Karpas-422 (cell line): ENCODE data around the gene RAPGEF5. TPM values are rescaled to one million over a fixed set of nuclear protein-coding genes. Genes with fewer than 3 reads are reported as not detected.

Experiments used
- DNase-seq: peaks from one replicate; pipeline ENCODE4 v3.0.0-alpha.2; 2015
- H2AFZ ChIP-seq: fragments of 200-600 bp; sonication (generic); 2 replicates; pipeline ENCODE4 v1.6.1; 2014; ENCODE audit warnings: antibody characterized with exemption, low read length, mixed read lengths
- H3K27ac ChIP-seq: fragments of 200-600 bp; sonication (generic); 2 replicates; pipeline ENCODE4 v1.5.1; 2014; ENCODE audit warnings: mild to moderate bottlenecking, low read length, moderate library complexity
- H3K27me3 ChIP-seq: fragments of 200-600 bp; sonication (generic); 2 replicates; pipeline ENCODE4 v1.6.1; 2014; ENCODE audit warnings: low read length, mixed read lengths
- H3K36me3 ChIP-seq: fragments of 200-600 bp; sonication (generic); 2 replicates; pipeline ENCODE4 v1.6.1; 2014; ENCODE audit warnings: low read length, mixed read lengths; ENCODE audit not compliant: insufficient read depth
- H3K4me1 ChIP-seq: fragments of 200-600 bp; sonication (generic); 2 replicates; pipeline ENCODE4 v1.6.1; 2014; ENCODE audit warnings: mild to moderate bottlenecking, low read length, mixed read lengths
- H3K4me2 ChIP-seq: fragments of 200-600 bp; sonication (generic); 2 replicates; pipeline ENCODE4 v1.6.1; 2014; ENCODE audit warnings: low read length, low read depth, mild to moderate bottlenecking; ENCODE audit not compliant: poor library complexity, severe bottlenecking
- H3K4me3 ChIP-seq: fragments of 200-600 bp; sonication (generic); 2 replicates; pipeline ENCODE4 v1.5.1; 2014; ENCODE audit warnings: mild to moderate bottlenecking, antibody characterized with exemption, low read length, mixed read lengths
- H3K79me2 ChIP-seq: fragments of 200-600 bp; sonication (generic); 2 replicates; pipeline ENCODE4 v1.6.1; 2014; ENCODE audit warnings: mild to moderate bottlenecking, low read length, mixed read lengths
- H3K9ac ChIP-seq: fragments of 200-600 bp; sonication (generic); 2 replicates; pipeline ENCODE4 v1.6.0; 2014; ENCODE audit warnings: low read length
- H3K9me2 ChIP-seq: fragments of 200-600 bp; sonication (generic), shearing (Covaris generic); replicated peaks from 2 replicates; pipeline ENCODE4 v1.6.0; 2014; ENCODE audit warnings: mild to moderate bottlenecking, low read length, moderate library complexity; ENCODE audit not compliant: insufficient read depth
- H3K9me3 ChIP-seq: fragments of 300-700, 200-600 bp; sonication (generic); 2 replicates; pipeline ENCODE4 v1.6.1; 2014; ENCODE audit warnings: low read length, mixed read lengths
- H4K20me1 ChIP-seq: fragments of 200-600 bp; sonication (generic); 2 replicates; pipeline ENCODE4 v1.6.1; 2014; ENCODE audit warnings: mild to moderate bottlenecking, antibody characterized with exemption, low read length, low read depth; ENCODE audit not compliant: insufficient read depth
- total RNA-seq: library from RNA; depleted of rRNA; stranded (reverse); fragments of >200 nt; shearing (Covaris generic); gene quantifications from 2 replicates; pipeline ENCODE4 v1.2.3, GENCODE V29; 2014; ENCODE audit warnings: low replicate concordance

Gene RAPGEF5
- total RNA-seq, 1 experiment from 2014 or later = 81.6 TPM

GRCh38 chr7:22216309-22216708 is 140.6 kb downstream of the RAPGEF5 start:
- Histone ChIP-seq H3K9me2 (no peaks in the 10 kb centered on the region), H3K4me3 (no peak overlapping the region), H3K4me1 (peaks cover 4% of the 10 kb centered on the region), H3K9me3 (no peaks in the 10 kb centered on the region), H4K20me1 (no peaks in the 10 kb centered on the region), H3K27ac (no peak overlapping the region), H2AFZ (no peak overlapping the region), H3K27me3 (no peaks in the 10 kb centered on the region), H3K4me2 (no peak overlapping the region), H3K36me3 (peaks cover 18% of the 10 kb centered on the region), H3K9ac (no peak overlapping the region), H3K79me2 (peaks cover 74% of the 10 kb centered on the region)
- DNase-seq = no peak

DNA sequence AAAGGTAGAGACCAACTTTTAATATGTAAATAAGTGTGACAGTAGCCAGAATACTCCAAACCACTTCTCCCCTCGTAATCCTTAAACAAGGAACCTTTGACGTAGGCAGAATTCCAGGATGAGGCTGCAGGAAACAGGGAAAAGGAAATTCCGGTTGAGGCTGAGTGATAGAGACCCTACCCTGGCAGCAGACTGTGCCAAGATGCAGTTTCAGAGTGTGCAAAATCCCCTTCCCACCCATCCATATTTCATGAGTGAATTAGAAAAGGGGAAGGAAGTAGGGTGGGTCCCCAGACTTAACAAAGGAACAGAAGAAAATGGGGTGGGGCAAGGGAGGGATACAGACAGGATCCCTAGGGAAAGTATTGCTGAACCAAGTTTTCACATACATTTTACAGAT is 143.0 kb downstream of the RAPGEF5 start:
- no peak overlapping the region for H2AFZ ChIP-seq
- no peaks in the 10 kb centered on the region for H4K20me1 ChIP-seq
- DNase-seq = no peak
- H3K27me3 ChIP-seq = no peaks in the 10 kb centered on the region
- no peak overlapping the region for H3K9ac ChIP-seq
- H3K9me3 ChIP-seq = no peaks in the 10 kb centered on the region
- peaks cover 7% of the 10 kb centered on the region; the same call in 1 of the 2 replicates for H3K36me3 ChIP-seq
- H3K9me2 ChIP-seq = no peaks in the 10 kb centered on the region
- peaks cover 79% of the 10 kb centered on the region for H3K79me2 ChIP-seq
- no peak overlapping the region for H3K4me3 ChIP-seq
- no peak overlapping the region for H3K27ac ChIP-seq
- H3K4me1 ChIP-seq = peaks cover 27% of the 10 kb centered on the region
- no peak overlapping the region for H3K4me2 ChIP-seq

- Histone ChIP-seq H3K79me2 (peaks cover 82% of the 10 kb centered on the region), H4K20me1 (no peaks in the 10 kb centered on the region), H3K27me3 (no peaks in the 10 kb centered on the region), H3K4me3 (no peak overlapping the region), H3K27ac (no peak overlapping the region), H3K4me2 (no peak overlapping the region), H3K9me2 (no peaks in the 10 kb centered on the region), H3K9ac (no peak overlapping the region), H3K36me3 (peaks cover 7% of the 10 kb centered on the region; the same call in 1 of the 2 replicates), H3K4me1 (peaks cover 36% of the 10 kb centered on the region), H3K9me3 (no peaks in the 10 kb centered on the region), H2AFZ (no peak overlapping the region)
- DNase-seq = no peak
These were observed 143.9 kb downstream of the RAPGEF5 start for GRCh38 chr7:22213081-22213480.

GRCh38 chr7:22210967-22211366 is 146.0 kb downstream of the RAPGEF5 start:
- H2AFZ ChIP-seq = no peak overlapping the region
- H3K27me3 ChIP-seq = no peaks in the 10 kb centered on the region
- no peaks in the 10 kb centered on the region for H3K9me2 ChIP-seq
- DNase-seq = no peak
- peaks cover 36% of the 10 kb centered on the region for H3K4me1 ChIP-seq
- peaks cover 7% of the 10 kb centered on the region; the same call in 1 of the 2 replicates for H3K36me3 ChIP-seq
- H3K27ac ChIP-seq = no peak overlapping the region
- peaks cover 79% of the 10 kb centered on the region for H3K79me2 ChIP-seq
- no peak overlapping the region for H3K4me2 ChIP-seq
- no peaks in the 10 kb centered on the region for H3K9me3 ChIP-seq
- H3K4me3 ChIP-seq = no peak overlapping the region
- no peak overlapping the region for H3K9ac ChIP-seq
- no peaks in the 10 kb centered on the region for H4K20me1 ChIP-seq

DNA sequence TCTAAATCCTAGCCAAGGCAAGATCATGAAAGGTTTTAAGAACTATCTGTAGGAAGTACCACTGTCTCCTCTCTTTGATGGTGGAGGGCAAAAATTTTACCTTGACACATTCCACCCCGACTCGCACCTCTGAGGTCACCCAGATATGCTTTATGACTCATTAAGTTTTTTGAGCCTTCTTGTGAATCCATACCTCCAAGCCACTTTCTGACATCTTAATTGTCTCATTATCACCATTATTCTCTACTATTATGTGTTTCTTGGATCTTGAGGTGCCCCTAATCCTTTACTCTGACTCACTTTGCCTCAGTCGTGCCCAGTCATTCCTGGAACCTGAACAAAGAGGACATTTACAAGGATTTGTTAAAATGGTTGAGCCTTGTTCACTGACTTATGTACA is 146.6 kb downstream of the RAPGEF5 start:
- H2AFZ ChIP-seq = no peak overlapping the region
- H3K4me3 ChIP-seq = no peak overlapping the region
- H3K9me2 ChIP-seq = no peaks in the 10 kb centered on the region
- H3K4me1 ChIP-seq = peaks cover 36% of the 10 kb centered on the region
- H3K9me3 ChIP-seq = no peaks in the 10 kb centered on the region
- no peak overlapping the region for H3K27ac ChIP-seq
- peaks cover 7% of the 10 kb centered on the region; the same call in 1 of the 2 replicates for H3K36me3 ChIP-seq
- DNase-seq = no peak
- H3K9ac ChIP-seq = no peak overlapping the region
- H3K27me3 ChIP-seq = no peaks in the 10 kb centered on the region
- peaks cover 78% of the 10 kb centered on the region for H3K79me2 ChIP-seq
- no peak overlapping the region for H3K4me2 ChIP-seq
- H4K20me1 ChIP-seq = no peaks in the 10 kb centered on the region

- Histone ChIP-seq H3K4me3 (no peak overlapping the region), H3K4me1 (peaks cover 36% of the 10 kb centered on the region), H3K9me3 (no peaks in the 10 kb centered on the region), H3K27me3 (no peaks in the 10 kb centered on the region), H3K27ac (peak overlapping the region; percentile 21), H4K20me1 (no peaks in the 10 kb centered on the region), H3K9me2 (no peaks in the 10 kb centered on the region), H3K9ac (no peak overlapping the region), H3K79me2 (peaks cover 68% of the 10 kb centered on the region), H3K4me2 (peak overlapping the region; percentile 0), H3K36me3 (peaks cover 10% of the 10 kb centered on the region; the same call in 1 of the 2 replicates), H2AFZ (no peak overlapping the region)
- no peak for DNase-seq
These were observed 148.2 kb downstream of the RAPGEF5 start for GRCh38 chr7:22208799-22209198.

- no peak for DNase-seq
- Histone ChIP-seq H3K9me3 (no peaks in the 10 kb centered on the region), H3K27ac (no peak overlapping the region), H3K79me2 (peaks cover 63% of the 10 kb centered on the region), H3K4me3 (no peak overlapping the region), H2AFZ (no peak overlapping the region), H3K4me2 (no peak overlapping the region), H3K36me3 (peaks cover 9% of the 10 kb centered on the region), H3K9me2 (no peaks in the 10 kb centered on the region), H4K20me1 (no peaks in the 10 kb centered on the region), H3K27me3 (no peaks in the 10 kb centered on the region), H3K4me1 (peaks cover 36% of the 10 kb centered on the region), H3K9ac (no peak overlapping the region)
These were observed 149.2 kb downstream of the RAPGEF5 start for GRCh38 chr7:22207724-22208225.

DNA sequence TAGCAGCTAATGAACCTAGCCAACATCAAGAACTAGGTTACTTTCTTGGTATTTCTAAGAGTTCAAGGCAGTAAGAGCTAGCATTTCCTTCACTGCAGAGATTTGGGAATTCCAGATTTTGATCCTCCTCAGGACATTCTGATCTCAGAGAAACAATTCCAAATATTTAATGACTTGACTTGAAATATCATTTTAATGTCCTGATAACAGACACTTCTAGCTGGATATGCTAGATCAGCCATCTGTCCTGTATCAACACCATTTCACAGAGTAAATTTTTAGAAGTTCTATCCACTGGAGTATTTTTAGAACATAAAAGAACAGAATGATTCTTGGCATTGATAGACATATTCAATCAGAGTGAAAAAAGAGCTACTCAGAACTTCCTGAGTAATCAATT is 151.3 kb downstream of the RAPGEF5 start:
- Histone ChIP-seq H2AFZ (no peak overlapping the region), H3K27me3 (no peaks in the 10 kb centered on the region), H3K9me3 (no peaks in the 10 kb centered on the region)

More for the DNA sequence above, 151.3 kb downstream of the RAPGEF5 start:
- Histone ChIP-seq H3K4me1 (peaks cover 25% of the 10 kb centered on the region), H4K20me1 (no peaks in the 10 kb centered on the region), H3K27ac (no peak overlapping the region), H3K4me2 (no peak overlapping the region), H3K79me2 (peaks cover 66% of the 10 kb centered on the region), H3K9me2 (no peaks in the 10 kb centered on the region), H3K9ac (no peak overlapping the region), H3K36me3 (peaks cover 17% of the 10 kb centered on the region), H3K4me3 (no peak overlapping the region)
- no peak for DNase-seq
